HepG2 (cell line): ENCODE results near the gene SPSB2. TPM values are rescaled to one million over a fixed set of nuclear protein-coding genes. Genes with fewer than 3 reads are reported as not detected.
A peak's percentile ranks its signal among the peaks of the same experiment; 100 is the strongest.

Experiments
- ZEB1 ChIP-seq: IDR thresholded peaks from 2 replicates; pipeline ENCODE4 v1.6.1; 2012; ENCODE audit warnings: mild to moderate bottlenecking, low read depth, inconsistent platforms; ENCODE audit not compliant: insufficient replicate concordance
- ZNF530 ChIP-seq: sonication (generic); formaldehyde crosslinking; IDR thresholded peaks from 2 replicates; pipeline ENCODE4 v1.5.0; 2020; ENCODE audit warnings: low read depth, mild to moderate bottlenecking, missing genetic modification reagents
- ZNF562 ChIP-seq: sonication (generic); formaldehyde crosslinking; IDR thresholded peaks from 2 replicates; pipeline ENCODE4 v1.8.0; 2022; ENCODE audit warnings: missing genetic modification reagents, borderline replicate concordance
- ZNF577 ChIP-seq: sonication (generic); formaldehyde crosslinking; IDR thresholded peaks from 2 replicates; pipeline ENCODE4 v1.4.0; 2020; ENCODE audit warnings: mild to moderate bottlenecking, low read depth, missing genetic modification reagents, borderline replicate concordance
- polyA plus RNA-seq, 8 experiments: library from polyadenylated mRNA; depleted of rRNA in 3 of 8; stranded (reverse) in 7 of 8; unstranded in 1 of 8; fragments of >200 nt; fragmentation: Illumina TruSeq in 4 of 8; extraction: Trizol in 4 of 8; gene quantifications; 2 replicates each; pipeline versions ENCODE4 v1.2.1 to v1.2.3, GENCODE V29; 2011 to 2016; ENCODE audit warnings: low read depth in 4 of 8, missing spikeins in 1 of 8, mixed read lengths in 1 of 8; ENCODE audit not compliant: insufficient read depth in 1 of 8
- total RNA-seq, 5 experiments: library from RNA; depleted of rRNA; stranded (reverse); fragments of >200 nt; fragmentation: Illumina TruSeq; extraction: Trizol; gene quantifications; 2 replicates each; pipeline ENCODE4 v1.2.3, GENCODE V29; 2016; ENCODE audit warnings: low read depth in 1 of 5
- TF ChIP-seq, protein P1 (sequence below): sonication (generic); formaldehyde crosslinking; IDR thresholded peaks from 2 replicates; pipeline ENCODE4 v1.4.0; 2020; ENCODE audit warnings: missing genetic modification reagents
- TF ChIP-seq, protein P2 (sequence below): sonication (generic); formaldehyde crosslinking; IDR thresholded peaks from 2 replicates; pipeline ENCODE4 v1.4.0; 2020; ENCODE audit warnings: missing genetic modification reagents, borderline replicate concordance
- TF ChIP-seq, protein P3 (sequence below): sonication (generic); formaldehyde crosslinking; IDR thresholded peaks from 2 replicates; pipeline ENCODE4 v1.4.0; 2020; ENCODE audit warnings: missing genetic modification reagents
- TF ChIP-seq, protein P4 (sequence below): sonication (generic); formaldehyde crosslinking; IDR thresholded peaks from 2 replicates; pipeline ENCODE4 v1.9.0; 2021; ENCODE audit warnings: missing genetic modification reagents, borderline replicate concordance
- TF ChIP-seq, protein P5 (sequence below), 2 experiments: sonication (generic) in 1 of 2; formaldehyde crosslinking in 1 of 2; IDR thresholded peaks; 2 replicates each; pipeline versions ENCODE4 v1.4.0 to v1.6.1; 2018 to 2020; ENCODE audit warnings: missing genetic modification reagents in 2 of 2, borderline replicate concordance in 1 of 2, low read depth in 1 of 2, mild to moderate bottlenecking in 1 of 2, missing biosample characterization in 1 of 2
- TF ChIP-seq, protein P6 (sequence below): sonication (generic); formaldehyde crosslinking; IDR thresholded peaks from 2 replicates; pipeline ENCODE4 v1.8.0; 2022; ENCODE audit warnings: low read depth, missing genetic modification reagents

SPSB2 gene
- total and polyA plus RNA-seq, 2 of the 13 experiments (the other 11 are each of a cell fraction or from before 2014, with no cell fraction given), result 2.0 to 6.2 TPM

DNA sequence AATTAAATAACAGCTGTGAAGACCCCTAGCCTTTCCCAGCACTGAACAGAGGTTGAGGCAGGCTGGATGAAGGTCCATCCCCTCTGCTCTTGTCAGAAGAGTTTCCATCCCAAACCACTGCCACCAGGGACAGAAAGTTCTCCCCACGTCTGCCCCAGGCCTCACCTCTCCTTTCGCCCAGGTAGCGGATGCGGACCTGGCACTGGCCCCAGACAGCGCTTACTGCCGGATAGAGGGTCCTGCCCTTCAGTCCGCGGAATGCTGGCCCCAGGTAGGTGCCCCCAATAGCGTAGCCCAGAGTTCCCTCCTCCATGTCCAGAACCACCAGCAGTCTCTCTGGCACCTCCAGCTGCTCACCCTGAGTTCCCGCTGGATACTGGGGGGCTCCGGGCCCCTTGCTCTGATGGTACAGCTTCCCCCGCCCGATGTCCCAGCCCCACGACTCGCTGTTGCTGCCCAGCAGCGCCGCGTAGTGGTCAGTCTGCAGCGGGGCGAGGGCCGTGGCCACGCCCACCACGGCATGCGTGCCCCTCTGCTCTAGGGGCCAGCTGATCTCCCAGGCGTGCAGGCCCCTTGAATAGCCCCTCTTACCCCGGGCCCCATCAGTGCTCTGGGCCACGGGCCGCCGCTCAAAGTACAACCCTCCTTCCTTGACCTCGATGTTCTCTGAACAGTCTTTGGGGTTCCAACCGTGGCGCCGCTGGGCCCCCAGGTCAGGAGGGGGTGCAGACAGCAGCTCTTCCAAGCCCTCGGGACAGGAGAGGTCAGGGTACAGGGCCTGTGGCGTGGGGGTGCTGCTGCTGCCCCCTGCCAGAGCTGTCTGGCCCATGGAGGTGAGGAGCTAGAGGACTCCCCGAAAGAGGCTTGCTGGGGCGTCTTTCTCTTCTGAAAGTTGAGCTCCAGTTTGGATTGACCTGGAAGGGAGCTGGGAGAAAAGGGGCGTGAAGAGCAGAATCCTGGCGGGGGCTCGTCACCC lies 742 bp downstream of the SPSB2 start (continued):
- TF ChIP-seq, protein P1, sequence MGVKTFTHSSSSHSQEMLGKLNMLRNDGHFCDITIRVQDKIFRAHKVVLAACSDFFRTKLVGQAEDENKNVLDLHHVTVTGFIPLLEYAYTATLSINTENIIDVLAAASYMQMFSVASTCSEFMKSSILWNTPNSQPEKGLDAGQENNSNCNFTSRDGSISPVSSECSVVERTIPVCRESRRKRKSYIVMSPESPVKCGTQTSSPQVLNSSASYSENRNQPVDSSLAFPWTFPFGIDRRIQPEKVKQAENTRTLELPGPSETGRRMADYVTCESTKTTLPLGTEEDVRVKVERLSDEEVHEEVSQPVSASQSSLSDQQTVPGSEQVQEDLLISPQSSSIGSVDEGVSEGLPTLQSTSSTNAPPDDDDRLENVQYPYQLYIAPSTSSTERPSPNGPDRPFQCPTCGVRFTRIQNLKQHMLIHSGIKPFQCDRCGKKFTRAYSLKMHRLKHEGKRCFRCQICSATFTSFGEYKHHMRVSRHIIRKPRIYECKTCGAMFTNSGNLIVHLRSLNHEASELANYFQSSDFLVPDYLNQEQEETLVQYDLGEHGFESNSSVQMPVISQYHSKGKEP (CRISPR knock-in tag), result no peak
- TF ChIP-seq ZNF530 (CRISPR knock-in tag) (no peak), ZNF577 (CRISPR knock-in tag) (0 out of 2 replicates have a peak, but pooled peaks have one; percentile 41), ZEB1 (no peak), ZNF562 (CRISPR knock-in tag) (0 out of 2 replicates have a peak, but pooled peaks have one; percentile 30)
- TF ChIP-seq, protein P2, sequence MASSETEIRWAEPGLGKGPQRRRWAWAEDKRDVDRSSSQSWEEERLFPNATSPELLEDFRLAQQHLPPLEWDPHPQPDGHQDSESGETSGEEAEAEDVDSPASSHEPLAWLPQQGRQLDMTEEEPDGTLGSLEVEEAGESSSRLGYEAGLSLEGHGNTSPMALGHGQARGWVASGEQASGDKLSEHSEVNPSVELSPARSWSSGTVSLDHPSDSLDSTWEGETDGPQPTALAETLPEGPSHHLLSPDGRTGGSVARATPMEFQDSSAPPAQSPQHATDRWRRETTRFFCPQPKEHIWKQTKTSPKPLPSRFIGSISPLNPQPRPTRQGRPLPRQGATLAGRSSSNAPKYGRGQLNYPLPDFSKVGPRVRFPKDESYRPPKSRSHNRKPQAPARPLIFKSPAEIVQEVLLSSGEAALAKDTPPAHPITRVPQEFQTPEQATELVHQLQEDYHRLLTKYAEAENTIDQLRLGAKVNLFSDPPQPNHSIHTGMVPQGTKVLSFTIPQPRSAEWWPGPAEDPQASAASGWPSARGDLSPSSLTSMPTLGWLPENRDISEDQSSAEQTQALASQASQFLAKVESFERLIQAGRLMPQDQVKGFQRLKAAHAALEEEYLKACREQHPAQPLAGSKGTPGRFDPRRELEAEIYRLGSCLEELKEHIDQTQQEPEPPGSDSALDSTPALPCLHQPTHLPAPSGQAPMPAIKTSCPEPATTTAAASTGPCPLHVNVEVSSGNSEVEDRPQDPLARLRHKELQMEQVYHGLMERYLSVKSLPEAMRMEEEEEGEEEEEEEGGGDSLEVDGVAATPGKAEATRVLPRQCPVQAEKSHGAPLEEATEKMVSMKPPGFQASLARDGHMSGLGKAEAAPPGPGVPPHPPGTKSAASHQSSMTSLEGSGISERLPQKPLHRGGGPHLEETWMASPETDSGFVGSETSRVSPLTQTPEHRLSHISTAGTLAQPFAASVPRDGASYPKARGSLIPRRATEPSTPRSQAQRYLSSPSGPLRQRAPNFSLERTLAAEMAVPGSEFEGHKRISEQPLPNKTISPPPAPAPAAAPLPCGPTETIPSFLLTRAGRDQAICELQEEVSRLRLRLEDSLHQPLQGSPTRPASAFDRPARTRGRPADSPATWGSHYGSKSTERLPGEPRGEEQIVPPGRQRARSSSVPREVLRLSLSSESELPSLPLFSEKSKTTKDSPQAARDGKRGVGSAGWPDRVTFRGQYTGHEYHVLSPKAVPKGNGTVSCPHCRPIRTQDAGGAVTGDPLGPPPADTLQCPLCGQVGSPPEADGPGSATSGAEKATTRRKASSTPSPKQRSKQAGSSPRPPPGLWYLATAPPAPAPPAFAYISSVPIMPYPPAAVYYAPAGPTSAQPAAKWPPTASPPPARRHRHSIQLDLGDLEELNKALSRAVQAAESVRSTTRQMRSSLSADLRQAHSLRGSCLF, result peak; percentile 84; the same call in 1 of the 2 replicates
- TF ChIP-seq, protein P3, sequence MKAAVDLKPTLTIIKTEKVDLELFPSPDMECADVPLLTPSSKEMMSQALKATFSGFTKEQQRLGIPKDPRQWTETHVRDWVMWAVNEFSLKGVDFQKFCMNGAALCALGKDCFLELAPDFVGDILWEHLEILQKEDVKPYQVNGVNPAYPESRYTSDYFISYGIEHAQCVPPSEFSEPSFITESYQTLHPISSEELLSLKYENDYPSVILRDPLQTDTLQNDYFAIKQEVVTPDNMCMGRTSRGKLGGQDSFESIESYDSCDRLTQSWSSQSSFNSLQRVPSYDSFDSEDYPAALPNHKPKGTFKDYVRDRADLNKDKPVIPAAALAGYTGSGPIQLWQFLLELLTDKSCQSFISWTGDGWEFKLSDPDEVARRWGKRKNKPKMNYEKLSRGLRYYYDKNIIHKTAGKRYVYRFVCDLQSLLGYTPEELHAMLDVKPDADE, result no peak
- TF ChIP-seq, protein P4, sequence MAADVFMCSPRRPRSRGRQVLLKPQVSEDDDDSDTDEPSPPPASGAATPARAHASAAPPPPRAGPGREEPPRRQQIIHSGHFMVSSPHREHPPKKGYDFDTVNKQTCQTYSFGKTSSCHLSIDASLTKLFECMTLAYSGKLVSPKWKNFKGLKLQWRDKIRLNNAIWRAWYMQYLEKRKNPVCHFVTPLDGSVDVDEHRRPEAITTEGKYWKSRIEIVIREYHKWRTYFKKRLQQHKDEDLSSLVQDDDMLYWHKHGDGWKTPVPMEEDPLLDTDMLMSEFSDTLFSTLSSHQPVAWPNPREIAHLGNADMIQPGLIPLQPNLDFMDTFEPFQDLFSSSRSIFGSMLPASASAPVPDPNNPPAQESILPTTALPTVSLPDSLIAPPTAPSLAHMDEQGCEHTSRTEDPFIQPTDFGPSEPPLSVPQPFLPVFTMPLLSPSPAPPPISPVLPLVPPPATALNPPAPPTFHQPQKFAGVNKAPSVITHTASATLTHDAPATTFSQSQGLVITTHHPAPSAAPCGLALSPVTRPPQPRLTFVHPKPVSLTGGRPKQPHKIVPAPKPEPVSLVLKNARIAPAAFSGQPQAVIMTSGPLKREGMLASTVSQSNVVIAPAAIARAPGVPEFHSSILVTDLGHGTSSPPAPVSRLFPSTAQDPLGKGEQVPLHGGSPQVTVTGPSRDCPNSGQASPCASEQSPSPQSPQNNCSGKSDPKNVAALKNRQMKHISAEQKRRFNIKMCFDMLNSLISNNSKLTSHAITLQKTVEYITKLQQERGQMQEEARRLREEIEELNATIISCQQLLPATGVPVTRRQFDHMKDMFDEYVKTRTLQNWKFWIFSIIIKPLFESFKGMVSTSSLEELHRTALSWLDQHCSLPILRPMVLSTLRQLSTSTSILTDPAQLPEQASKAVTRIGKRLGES, result peak; percentile 41; the same call in 1 of the 2 replicates
- TF ChIP-seq, protein P5, sequence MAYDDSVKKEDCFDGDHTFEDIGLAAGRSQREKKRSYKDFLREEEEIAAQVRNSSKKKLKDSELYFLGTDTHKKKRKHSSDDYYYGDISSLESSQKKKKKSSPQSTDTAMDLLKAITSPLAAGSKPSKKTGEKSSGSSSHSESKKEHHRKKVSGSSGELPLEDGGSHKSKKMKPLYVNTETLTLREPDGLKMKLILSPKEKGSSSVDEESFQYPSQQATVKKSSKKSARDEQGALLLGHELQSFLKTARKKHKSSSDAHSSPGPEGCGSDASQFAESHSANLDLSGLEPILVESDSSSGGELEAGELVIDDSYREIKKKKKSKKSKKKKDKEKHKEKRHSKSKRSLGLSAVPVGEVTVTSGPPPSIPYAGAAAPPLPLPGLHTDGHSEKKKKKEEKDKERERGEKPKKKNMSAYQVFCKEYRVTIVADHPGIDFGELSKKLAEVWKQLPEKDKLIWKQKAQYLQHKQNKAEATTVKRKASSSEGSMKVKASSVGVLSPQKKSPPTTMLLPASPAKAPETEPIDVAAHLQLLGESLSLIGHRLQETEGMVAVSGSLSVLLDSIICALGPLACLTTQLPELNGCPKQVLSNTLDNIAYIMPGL (CRISPR knock-in tag; IDR thresholded peaks at IDR 0.05; ENCODE audit: borderline replicate concordance in 1 of 2, low read depth in 1 of 2), result peak; percentile 90 to 95
- TF ChIP-seq, protein P6, sequence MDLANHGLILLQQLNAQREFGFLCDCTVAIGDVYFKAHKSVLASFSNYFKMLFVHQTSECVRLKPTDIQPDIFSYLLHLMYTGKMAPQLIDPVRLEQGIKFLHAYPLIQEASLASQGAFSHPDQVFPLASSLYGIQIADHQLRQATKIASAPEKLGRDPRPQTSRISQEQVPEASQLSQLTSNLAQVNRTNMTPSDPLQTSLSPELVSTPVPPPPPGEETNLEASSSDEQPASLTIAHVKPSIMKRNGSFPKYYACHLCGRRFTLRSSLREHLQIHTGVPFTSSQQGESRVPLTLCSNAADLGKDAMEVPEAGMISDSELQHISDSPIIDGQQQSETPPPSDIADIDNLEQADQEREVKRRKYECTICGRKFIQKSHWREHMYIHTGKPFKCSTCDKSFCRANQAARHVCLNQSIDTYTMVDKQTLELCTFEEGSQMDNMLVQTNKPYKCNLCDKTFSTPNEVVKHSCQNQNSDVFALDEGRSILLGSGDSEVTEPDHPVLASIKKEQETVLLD (CRISPR knock-in tag), result peak; percentile 50; the same call in 1 of the 2 replicates
